WTC11 (cell line): ENCODE measurements around the gene KLHL25. TPM values are rescaled to one million over a fixed set of nuclear protein-coding genes. Genes with fewer than 3 reads are reported as not detected.

ENCODE experiments used
- ATAC-seq: fragments of 200-7000 bp; cut with Tn5 transposase; 2 replicates; pipeline ENCODE4 v1.10.0; 2021; ENCODE audit warnings: mild to moderate bottlenecking, moderate library complexity
- CTCF ChIA-PET: fragments of 300-600 bp; sonication (Branson Sonifier 250); formaldehyde crosslinking; loops from one replicate; lab custom pipeline; 2021; ENCODE audit warnings: antibody characterized with exemption; lab: Charles Lee
- POLR2A ChIA-PET: fragments of 350-600 bp; sonication (Branson Sonifier 250); formaldehyde crosslinking; loops from one replicate; lab custom pipeline; 2021; ENCODE audit warnings: antibody characterized with exemption; lab: Charles Lee
- DNase-seq: peaks from one replicate; pipeline ENCODE4 v3.0.0; 2021; ENCODE audit warnings: low spot score
- H3K27ac Mint-ChIP-seq: 2 replicates; pipeline ENCODE4 v1.8.0; 2021; ENCODE audit warnings: mixed read lengths
- H3K27me3 Mint-ChIP-seq: 2 replicates; pipeline ENCODE4 v1.8.0; 2021; ENCODE audit warnings: low read depth, mild to moderate bottlenecking, moderate library complexity, mixed read lengths
- H3K36me3 Mint-ChIP-seq: 2 replicates; pipeline ENCODE4 v1.8.0; 2021; ENCODE audit warnings: mixed read lengths
- H3K4me1 Mint-ChIP-seq: 2 replicates; pipeline ENCODE4 v1.8.0; 2022; ENCODE audit warnings: mixed read lengths
- H3K4me3 Mint-ChIP-seq: 2 replicates; pipeline ENCODE4 v1.8.0; 2021; ENCODE audit warnings: mild to moderate bottlenecking, moderate library complexity, mixed read lengths
- H3K9me3 Mint-ChIP-seq: 2 replicates; pipeline ENCODE4 v1.8.0; 2021; ENCODE audit warnings: mixed read lengths
- AR ChIP-seq: fragments of 250-450 bp; sonication (Bioruptor Pico); IDR thresholded peaks from 2 replicates; pipeline ENCODE4 v1.9.0; 2021; ENCODE audit warnings: mild to moderate bottlenecking
- E2F4 ChIP-seq: sonication (generic); formaldehyde crosslinking; IDR thresholded peaks from 2 replicates; pipeline ENCODE4 v1.8.1; 2022; ENCODE audit warnings: low read depth, mild to moderate bottlenecking, moderate library complexity, missing genetic modification reagents, borderline replicate concordance
- ETV6 ChIP-seq: sonication (generic); formaldehyde crosslinking; IDR thresholded peaks from 2 replicates; pipeline ENCODE4 v1.8.1; 2022; ENCODE audit warnings: mild to moderate bottlenecking, missing genetic modification reagents
- GTF2I ChIP-seq: fragments of 250-450 bp; sonication (Bioruptor Pico); conservative IDR thresholded peaks from 2 replicates; pipeline ENCODE4 v1.4.0; 2021; ENCODE audit warnings: mild to moderate bottlenecking
- IRF2 ChIP-seq: sonication (generic); formaldehyde crosslinking; IDR thresholded peaks from 2 replicates; pipeline ENCODE4 v1.8.0; 2022; ENCODE audit warnings: low read depth, missing genetic modification reagents, borderline replicate concordance
- MAX ChIP-seq: sonication (generic); formaldehyde crosslinking; IDR thresholded peaks from 2 replicates; pipeline ENCODE4 v1.8.0; 2022; ENCODE audit warnings: mild to moderate bottlenecking, missing genetic modification reagents
- MYBL2 ChIP-seq: sonication (generic); formaldehyde crosslinking; IDR thresholded peaks from 2 replicates; pipeline ENCODE4 v1.8.1; 2023; ENCODE audit warnings: mild to moderate bottlenecking, moderate library complexity, missing genetic modification reagents
- NFATC4 ChIP-seq: fragments of 250-450 bp; sonication (Bioruptor Pico); IDR thresholded peaks from 2 replicates; pipeline ENCODE4 v1.9.0; 2021; ENCODE audit warnings: mild to moderate bottlenecking
- NFE2L1 ChIP-seq: sonication (generic); formaldehyde crosslinking; IDR thresholded peaks from 2 replicates; pipeline ENCODE4 v1.8.1; 2023; ENCODE audit warnings: missing genetic modification reagents
- NR1H2 ChIP-seq: sonication (generic); formaldehyde crosslinking; IDR thresholded peaks from 2 replicates; pipeline ENCODE4 v1.9.0; 2021; ENCODE audit warnings: mild to moderate bottlenecking, moderate library complexity, missing genetic modification reagents
- SMAD3 ChIP-seq: sonication (generic); formaldehyde crosslinking; IDR thresholded peaks from 2 replicates; pipeline ENCODE4 v1.8.0; 2022; ENCODE audit warnings: missing genetic modification reagents, mild to moderate bottlenecking, borderline replicate concordance
- SMAD4 ChIP-seq: sonication (generic); formaldehyde crosslinking; IDR thresholded peaks from 2 replicates; pipeline ENCODE4 v1.8.0; 2022; ENCODE audit warnings: mild to moderate bottlenecking, missing genetic modification reagents
- SP1 ChIP-seq: sonication (generic); formaldehyde crosslinking; conservative IDR thresholded peaks from 2 replicates; pipeline ENCODE4 v1.8.1; 2022; ENCODE audit warnings: missing genetic modification reagents
- TEAD4 ChIP-seq: sonication (generic); formaldehyde crosslinking; IDR thresholded peaks from 2 replicates; pipeline ENCODE4 v1.8.0; 2022; ENCODE audit warnings: mild to moderate bottlenecking, missing genetic modification reagents
- ZNF396 ChIP-seq: fragments of 250-450 bp; sonication (Bioruptor Pico); IDR thresholded peaks from 2 replicates; pipeline ENCODE4 v1.8.0; 2021; ENCODE audit warnings: mild to moderate bottlenecking, moderate library complexity, borderline replicate concordance
- total RNA-seq: library from RNA; stranded (reverse); gene quantifications from 3 replicates; pipeline ENCODE4 v1.2.3, GENCODE V29; 2021
- TF ChIP-seq, protein P1 (sequence below): sonication (generic); formaldehyde crosslinking; IDR thresholded peaks from 2 replicates; pipeline ENCODE4 v1.8.0; 2022; ENCODE audit warnings: missing genetic modification reagents
- TF ChIP-seq, protein P2 (sequence below): sonication (generic); formaldehyde crosslinking; IDR thresholded peaks from 2 replicates; pipeline ENCODE4 v1.8.0; 2022; ENCODE audit warnings: mild to moderate bottlenecking, missing genetic modification reagents
- TF ChIP-seq, protein P3 (sequence below): fragments of 250-450 bp; sonication (Bioruptor Pico); IDR thresholded peaks from 2 replicates; pipeline ENCODE4 v1.9.0; 2021; ENCODE audit warnings: moderate library complexity, mild to moderate bottlenecking, inconsistent platforms, borderline replicate concordance
- TF ChIP-seq, protein P4 (sequence below): fragments of 250-450 bp; sonication (Bioruptor Pico); IDR thresholded peaks from 2 replicates; pipeline ENCODE4 v2.1.2; 2022; ENCODE audit warnings: mild to moderate bottlenecking, moderate library complexity

The KLHL25 gene
- total RNA-seq, 1 experiment from 2014 or later = 14.1 TPM

- ChIA-PET POLR2A (interaction anchor here (1.8 kb wide), 1 partner anchor 45 kb away, joined by 4 read pairs; no protein-coding TSS in a partner anchor), CTCF (interaction anchor here (0.8 to 1.1 kb wide), 10 partner anchors 8 to 453 kb away, joined by 3 to 10 read pairs (median 3); partner anchors contain the start of gene KLHL25)
- no peaks in the 10 kb centered on the region for H3K27me3 Mint-ChIP-seq
- peaks cover 32% of the 10 kb centered on the region for H3K36me3 Mint-ChIP-seq
- TF ChIP-seq, protein P1, sequence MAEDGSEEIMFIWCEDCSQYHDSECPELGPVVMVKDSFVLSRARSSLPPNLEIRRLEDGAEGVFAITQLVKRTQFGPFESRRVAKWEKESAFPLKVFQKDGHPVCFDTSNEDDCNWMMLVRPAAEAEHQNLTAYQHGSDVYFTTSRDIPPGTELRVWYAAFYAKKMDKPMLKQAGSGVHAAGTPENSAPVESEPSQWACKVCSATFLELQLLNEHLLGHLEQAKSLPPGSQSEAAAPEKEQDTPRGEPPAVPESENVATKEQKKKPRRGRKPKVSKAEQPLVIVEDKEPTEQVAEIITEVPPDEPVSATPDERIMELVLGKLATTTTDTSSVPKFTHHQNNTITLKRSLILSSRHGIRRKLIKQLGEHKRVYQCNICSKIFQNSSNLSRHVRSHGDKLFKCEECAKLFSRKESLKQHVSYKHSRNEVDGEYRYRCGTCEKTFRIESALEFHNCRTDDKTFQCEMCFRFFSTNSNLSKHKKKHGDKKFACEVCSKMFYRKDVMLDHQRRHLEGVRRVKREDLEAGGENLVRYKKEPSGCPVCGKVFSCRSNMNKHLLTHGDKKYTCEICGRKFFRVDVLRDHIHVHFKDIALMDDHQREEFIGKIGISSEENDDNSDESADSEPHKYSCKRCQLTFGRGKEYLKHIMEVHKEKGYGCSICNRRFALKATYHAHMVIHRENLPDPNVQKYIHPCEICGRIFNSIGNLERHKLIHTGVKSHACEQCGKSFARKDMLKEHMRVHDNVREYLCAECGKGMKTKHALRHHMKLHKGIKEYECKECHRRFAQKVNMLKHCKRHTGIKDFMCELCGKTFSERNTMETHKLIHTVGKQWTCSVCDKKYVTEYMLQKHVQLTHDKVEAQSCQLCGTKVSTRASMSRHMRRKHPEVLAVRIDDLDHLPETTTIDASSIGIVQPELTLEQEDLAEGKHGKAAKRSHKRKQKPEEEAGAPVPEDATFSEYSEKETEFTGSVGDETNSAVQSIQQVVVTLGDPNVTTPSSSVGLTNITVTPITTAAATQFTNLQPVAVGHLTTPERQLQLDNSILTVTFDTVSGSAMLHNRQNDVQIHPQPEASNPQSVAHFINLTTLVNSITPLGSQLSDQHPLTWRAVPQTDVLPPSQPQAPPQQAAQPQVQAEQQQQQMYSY (CRISPR knock-in tag) = no peak
- TF ChIP-seq, protein P2, sequence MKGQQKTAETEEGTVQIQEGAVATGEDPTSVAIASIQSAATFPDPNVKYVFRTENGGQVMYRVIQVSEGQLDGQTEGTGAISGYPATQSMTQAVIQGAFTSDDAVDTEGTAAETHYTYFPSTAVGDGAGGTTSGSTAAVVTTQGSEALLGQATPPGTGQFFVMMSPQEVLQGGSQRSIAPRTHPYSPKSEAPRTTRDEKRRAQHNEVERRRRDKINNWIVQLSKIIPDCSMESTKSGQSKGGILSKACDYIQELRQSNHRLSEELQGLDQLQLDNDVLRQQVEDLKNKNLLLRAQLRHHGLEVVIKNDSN (CRISPR knock-in tag) = no peak
- no peak for TF ChIP-seq NFATC4 (CRISPR knock-in tag)
- TF ChIP-seq NFE2L1 (CRISPR knock-in tag) = no peak
- TF ChIP-seq IRF2 (CRISPR knock-in tag) = no peak
- TF ChIP-seq SP1 (CRISPR knock-in tag) = no peak
- no peak for TF ChIP-seq GTF2I (CRISPR knock-in tag)
- TF ChIP-seq, protein P3, sequence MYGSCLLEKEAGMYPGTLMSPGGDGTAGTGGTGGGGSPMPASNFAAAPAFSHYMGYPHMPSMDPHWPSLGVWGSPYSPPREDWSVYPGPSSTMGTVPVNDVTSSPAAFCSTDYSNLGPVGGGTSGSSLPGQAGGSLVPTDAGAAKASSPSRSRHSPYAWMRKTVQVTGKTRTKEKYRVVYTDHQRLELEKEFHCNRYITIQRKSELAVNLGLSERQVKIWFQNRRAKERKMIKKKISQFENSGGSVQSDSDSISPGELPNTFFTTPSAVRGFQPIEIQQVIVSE = no peak
- TF ChIP-seq NR1H2 (CRISPR knock-in tag) = no peak
- TF ChIP-seq E2F4 (CRISPR knock-in tag) = no peak
- TF ChIP-seq MYBL2 = no peak
- TF ChIP-seq MAX (CRISPR knock-in tag) = no peak
- no peak for TF ChIP-seq SMAD3 (CRISPR knock-in tag)
- no peak for TF ChIP-seq ZNF396 (CRISPR knock-in tag)
- TF ChIP-seq, protein P4, sequence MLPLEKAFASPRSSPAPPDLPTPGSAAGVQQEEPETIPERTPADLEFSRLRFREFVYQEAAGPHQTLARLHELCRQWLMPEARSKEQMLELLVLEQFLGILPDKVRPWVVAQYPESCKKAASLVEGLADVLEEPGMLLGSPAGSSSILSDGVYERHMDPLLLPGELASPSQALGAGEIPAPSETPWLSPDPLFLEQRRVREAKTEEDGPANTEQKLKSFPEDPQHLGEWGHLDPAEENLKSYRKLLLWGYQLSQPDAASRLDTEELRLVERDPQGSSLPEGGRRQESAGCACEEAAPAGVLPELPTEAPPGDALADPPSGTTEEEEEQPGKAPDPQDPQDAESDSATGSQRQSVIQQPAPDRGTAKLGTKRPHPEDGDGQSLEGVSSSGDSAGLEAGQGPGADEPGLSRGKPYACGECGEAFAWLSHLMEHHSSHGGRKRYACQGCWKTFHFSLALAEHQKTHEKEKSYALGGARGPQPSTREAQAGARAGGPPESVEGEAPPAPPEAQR (CRISPR knock-in tag) = no peak
- TF ChIP-seq ETV6 (CRISPR knock-in tag) = no peak
- no peak for TF ChIP-seq TEAD4 (CRISPR knock-in tag)
- TF ChIP-seq AR = no peak
- no peak for TF ChIP-seq SMAD4 (CRISPR knock-in tag)
- ATAC-seq (no peak), DNase-seq (no peak)
- H3K27ac Mint-ChIP-seq = peak overlapping the region; percentile 52
- H3K4me1 Mint-ChIP-seq = peaks cover 73% of the 10 kb centered on the region
- H3K9me3 Mint-ChIP-seq = no peaks in the 10 kb centered on the region
- no peak overlapping the region for H3K4me3 Mint-ChIP-seq
Observed at GRCh38 chr15:85749261-85750151, 45.2 kb downstream of the KLHL25 start.
